OCI-LY1 (cell line): ENCODE data around the gene MID1.

ENCODE experiments used
- EZH2 ChIP-seq: fragments of 200-600 bp; sonication (generic), shearing (Covaris generic); IDR thresholded peaks from 2 replicates; pipeline ENCODE4 v1.8.0; 2017; ENCODE audit warnings: borderline replicate concordance, mixed run types, mild to moderate bottlenecking, antibody characterized with exemption, low read length, moderate library complexity, mixed read lengths
- TF ChIP-seq, protein P1 (sequence below): fragments of 200-600 bp; sonication (generic), shearing (Covaris generic); IDR thresholded peaks from 2 replicates; pipeline ENCODE4 v1.5.1; 2017; ENCODE audit warnings: mild to moderate bottlenecking, antibody characterized with exemption, low read length, moderate library complexity, mixed read lengths

DNA sequence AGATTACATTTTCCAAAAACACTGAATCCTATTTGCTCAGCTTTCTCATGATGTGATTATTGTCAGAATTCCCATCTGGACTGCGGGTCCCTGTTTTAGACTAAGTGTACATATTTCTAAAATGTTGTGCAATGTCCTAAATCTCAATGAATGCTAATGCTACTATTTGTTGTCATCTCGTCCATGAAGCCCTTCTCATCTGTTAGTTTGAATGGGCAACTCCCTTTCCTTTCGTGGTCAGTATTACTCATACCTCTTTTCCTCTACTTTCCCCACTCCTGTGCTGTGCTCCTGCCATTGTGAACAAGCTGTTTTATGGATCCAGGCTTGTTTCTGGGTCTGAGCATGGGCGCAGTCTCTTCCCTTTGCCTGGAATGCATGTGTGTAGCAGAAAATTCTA, 91.0 kb downstream of the MID1 start:
- TF ChIP-seq, protein P1, sequence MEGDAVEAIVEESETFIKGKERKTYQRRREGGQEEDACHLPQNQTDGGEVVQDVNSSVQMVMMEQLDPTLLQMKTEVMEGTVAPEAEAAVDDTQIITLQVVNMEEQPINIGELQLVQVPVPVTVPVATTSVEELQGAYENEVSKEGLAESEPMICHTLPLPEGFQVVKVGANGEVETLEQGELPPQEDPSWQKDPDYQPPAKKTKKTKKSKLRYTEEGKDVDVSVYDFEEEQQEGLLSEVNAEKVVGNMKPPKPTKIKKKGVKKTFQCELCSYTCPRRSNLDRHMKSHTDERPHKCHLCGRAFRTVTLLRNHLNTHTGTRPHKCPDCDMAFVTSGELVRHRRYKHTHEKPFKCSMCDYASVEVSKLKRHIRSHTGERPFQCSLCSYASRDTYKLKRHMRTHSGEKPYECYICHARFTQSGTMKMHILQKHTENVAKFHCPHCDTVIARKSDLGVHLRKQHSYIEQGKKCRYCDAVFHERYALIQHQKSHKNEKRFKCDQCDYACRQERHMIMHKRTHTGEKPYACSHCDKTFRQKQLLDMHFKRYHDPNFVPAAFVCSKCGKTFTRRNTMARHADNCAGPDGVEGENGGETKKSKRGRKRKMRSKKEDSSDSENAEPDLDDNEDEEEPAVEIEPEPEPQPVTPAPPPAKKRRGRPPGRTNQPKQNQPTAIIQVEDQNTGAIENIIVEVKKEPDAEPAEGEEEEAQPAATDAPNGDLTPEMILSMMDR, result no peak
- TF ChIP-seq EZH2, result no peak
